Measurements from ENCODE around the gene TNS3. TPM values are rescaled to one million over a fixed set of nuclear protein-coding genes. Genes with fewer than 3 reads are reported as not detected.

Gene TNS3
- total RNA-seq, 1 experiment from 2014 or later = 37.3 TPM

DNA sequence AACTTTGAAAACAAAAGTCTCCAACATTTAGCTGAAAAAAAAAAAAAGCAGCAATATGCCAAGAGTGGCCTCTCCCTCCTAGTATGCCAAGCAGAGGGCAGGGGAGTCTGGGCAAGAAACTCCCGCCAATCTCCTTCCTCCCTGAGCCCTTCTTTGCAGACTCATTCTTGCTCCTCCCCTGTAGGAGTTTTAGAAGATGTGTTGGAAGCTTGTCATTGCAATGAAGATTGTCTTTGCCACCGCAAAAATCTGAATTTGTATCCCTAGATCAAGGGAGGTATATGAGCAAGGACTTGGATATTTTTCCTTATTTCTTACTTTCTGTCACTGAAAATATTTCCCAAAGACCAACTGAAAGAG, 2.6 kb upstream of the TNS3 start:
- DNase-seq (ENCODE audit: low spot score) = no peak

DNA sequence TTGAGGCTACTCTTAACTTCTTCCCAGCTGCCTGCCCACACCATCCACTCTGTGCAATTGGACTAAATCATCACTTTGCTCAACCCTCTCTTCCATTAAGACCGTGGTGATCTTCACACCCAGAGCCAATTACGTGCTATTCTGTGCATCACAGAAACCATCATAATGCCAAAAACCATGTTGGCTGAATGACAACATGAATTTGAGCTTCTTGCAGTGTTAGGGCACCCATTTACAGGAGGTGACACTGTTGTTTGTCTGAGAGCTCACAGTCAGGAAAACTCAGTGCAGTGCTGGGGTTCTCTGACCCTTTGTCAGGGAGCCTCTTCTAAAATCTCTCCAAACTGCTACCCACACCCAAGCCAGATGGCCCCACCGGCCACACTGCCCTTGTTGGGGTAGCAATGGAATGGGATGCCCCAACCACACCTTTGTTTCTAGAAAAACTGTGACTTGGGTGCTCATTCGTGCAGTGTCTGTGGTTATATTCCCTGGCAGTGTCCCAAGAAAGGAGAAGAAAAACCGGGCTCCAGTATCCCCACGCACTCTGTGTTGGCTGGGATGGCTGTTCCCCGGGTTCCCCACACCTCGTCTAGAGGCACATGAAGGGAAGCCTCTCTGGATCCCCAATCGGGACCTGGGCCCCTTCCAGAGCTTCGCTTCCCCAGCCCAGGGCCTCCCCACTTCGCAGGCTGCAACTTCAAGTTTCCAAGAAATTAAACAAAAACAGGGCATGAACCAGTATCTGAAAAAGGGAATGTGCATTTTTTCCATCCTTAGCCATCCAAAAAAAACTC, 2.0 kb upstream of the TNS3 start:
- DNase-seq (ENCODE audit: low spot score) = no peak
- in situ Hi-C loops (cut with HindIII; ENCODE audit: low sequenced_read_pairs) = no loop called here

More for the DNA sequence above, 2.6 kb upstream of the TNS3 start:
- in situ Hi-C loops (cut with HindIII; ENCODE audit: low sequenced_read_pairs) = no loop called here

DNA sequence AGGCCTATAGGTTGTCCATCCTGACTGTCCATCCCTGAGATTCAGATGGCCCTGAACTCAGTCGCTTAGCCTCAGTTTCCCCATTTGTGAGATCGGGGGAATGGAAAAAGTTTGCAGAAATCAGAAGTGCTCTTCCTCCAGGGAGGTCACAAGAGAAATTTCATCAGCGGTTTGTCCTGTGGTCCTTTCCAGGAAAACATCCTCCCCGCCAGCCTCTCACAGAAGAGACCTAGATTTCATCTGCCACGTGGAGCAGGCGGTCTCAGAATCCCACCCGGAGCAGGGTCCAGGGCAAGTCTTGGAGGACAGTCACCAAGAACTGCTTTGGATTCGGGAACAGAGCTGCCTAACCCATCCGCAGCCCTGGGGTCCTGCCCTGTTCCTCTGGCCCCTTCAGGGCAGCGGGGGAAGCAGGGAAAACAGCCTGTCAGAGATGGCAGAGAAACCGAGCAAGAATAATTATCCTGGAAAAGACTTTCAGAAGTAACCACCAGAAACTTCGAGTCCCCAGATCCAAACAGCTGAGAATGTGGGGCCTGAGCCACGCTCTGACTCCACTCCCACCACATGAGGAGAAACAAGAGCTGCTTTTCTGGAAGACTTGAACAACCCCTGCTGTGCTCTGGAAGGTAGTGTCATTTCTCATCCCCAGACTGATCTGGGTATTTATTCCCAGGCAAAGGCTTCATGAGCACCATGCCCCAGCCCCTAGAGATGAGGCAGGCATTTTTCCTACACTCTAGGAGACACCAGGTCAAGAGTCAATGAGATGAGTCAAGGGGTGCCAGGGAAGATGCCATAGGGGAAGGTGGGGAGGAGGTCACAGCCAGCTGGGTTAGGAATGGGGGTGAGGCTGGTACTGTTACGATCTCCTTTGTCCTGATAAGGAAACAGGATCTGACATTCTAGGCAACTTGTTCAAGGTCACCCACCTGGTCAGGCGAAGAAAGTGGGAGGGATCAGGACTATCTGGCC, 1.1 kb upstream of the TNS3 start:
- no peak for DNase-seq (ENCODE audit: low spot score)
- in situ Hi-C loops (cut with HindIII; ENCODE audit: low sequenced_read_pairs) = no loop called here

DNA sequence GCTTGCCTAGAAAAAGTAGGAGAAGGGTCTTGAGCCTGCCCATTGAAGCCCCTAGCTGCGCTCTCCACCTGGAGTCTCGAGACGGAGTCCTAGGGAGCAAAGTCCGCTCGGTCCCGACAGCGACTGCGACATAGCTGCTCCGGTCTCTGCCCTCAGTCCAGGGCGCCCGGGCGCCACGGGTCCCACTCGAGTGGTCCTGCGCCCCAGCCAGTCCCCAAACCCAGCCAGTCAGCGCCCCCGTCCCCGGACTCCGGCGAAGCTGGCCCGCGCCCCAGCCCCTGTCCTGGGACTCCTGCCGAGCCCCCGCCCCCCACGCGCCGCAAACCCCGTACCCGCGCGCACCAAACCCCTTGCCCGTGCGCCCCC, 490 bp downstream of the TNS3 start:
- in situ Hi-C loops (cut with HindIII; ENCODE audit: low sequenced_read_pairs) = no loop called here
- no peak for DNase-seq (ENCODE audit: low spot score)

DNA sequence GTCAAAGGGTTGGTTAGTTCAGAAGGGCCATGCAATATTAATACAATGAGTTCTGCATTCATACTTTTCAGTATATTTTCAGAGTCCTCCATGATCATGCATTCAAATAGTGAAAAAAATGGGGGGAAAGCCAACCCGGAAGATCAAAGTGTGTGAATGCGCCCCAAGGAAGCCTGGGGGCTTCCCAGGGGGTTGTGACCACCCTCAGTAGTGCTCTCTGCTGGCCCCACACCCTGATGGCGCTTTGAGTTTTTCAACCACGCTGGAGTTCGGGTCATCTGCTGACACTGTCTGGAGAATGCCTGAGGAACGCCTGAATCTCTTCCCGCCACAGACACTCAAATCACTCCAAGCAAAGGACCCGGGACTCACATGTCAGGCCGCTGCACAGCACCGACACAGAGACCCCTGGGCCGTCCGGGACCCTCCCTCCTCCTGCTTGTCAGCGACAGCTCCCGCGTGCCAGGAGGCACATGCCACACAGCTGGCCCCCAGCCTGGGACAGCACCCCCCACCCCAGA, 1.0 kb downstream of the TNS3 start:
- in situ Hi-C loops (cut with HindIII; ENCODE audit: low sequenced_read_pairs) = no loop called here
- DNase-seq (ENCODE audit: low spot score) = no peak

DNA sequence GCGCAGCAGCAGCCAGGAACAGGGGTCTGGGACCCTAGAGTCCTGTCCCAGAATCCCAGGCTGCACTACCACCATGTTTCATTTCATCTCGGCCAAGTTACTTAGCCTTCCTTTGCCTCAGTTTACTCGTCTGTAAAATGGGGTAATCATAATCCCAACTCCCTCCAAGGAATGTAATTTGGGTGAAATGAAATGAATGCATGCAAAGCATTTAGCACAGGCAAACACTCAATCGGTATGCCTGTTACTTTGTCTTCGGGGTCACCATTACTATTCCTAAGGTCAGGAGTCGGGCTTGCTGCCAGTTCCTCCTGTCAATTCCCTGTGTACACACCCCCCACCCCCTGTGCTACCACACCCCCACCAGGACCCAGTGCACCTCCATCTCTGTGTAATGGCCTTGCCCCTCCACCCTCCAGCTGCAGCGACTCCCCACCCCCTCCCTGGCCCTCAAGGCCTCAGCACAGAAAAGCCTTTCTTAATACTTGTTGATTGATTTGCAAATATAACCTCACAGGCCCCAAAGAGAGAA, 1.7 kb downstream of the TNS3 start:
- DNase-seq (ENCODE audit: low spot score) = no peak
- in situ Hi-C loops (cut with HindIII; ENCODE audit: low sequenced_read_pairs) = no loop called here

DNA sequence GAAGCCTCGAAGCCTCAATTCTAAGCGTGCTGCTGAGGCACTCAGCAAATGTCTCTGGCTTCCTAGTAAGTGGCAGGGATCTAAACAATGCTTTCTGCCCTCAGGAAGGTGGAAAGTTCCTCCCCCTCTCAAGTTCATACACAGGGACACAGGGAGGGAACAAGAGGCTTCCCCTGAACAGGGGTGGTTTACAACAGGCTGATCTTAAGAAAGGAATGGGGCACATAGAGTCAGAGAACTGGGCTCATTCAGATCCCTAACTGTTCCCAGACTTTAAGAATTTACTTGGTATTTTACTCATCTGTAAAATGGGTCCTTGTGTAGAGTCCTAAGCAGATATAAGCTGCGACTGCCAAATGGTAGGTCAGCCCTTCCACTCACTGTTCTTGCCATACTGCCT, 2.5 kb downstream of the TNS3 start:
- in situ Hi-C loops (cut with HindIII; ENCODE audit: low sequenced_read_pairs) = no loop called here

DNA sequence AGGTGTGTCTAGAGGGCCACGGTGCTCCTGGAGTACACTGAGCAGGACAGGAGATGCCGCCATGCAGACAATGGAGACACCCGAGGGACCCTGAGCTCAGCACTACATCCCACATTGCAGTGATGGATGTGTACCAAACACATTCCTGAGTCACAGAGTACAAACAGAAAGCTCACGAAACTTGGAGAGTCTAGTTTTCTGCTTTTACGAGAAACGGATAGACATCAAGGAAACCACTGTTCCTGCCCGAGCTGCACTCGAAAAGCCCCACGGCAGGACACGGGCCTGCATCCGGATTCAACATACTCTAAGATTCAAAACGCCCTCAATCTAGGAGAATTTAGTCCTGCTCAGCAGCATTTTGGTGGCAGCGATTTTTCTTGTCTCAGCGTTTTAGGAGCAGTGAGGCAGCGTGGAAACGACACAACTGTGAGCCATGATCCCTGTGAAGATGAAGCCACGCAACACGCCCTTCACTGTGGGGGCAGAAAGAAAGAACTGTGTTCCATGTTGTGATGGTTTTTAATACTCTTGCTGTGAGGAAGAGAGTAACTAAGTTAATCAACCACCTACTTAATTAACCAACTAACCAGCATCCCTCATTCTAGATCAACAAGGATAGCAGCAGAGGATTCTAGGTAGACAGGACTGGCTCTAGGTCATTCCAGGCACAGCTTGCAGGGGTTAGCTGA, 3.2 kb downstream of the TNS3 start:
- in situ Hi-C loops (cut with HindIII; ENCODE audit: low sequenced_read_pairs) = no loop called here
- DNase-seq (ENCODE audit: low spot score) = no peak

More for the DNA sequence above, 2.5 kb downstream of the TNS3 start:
- DNase-seq (ENCODE audit: low spot score) = no peak

DNA sequence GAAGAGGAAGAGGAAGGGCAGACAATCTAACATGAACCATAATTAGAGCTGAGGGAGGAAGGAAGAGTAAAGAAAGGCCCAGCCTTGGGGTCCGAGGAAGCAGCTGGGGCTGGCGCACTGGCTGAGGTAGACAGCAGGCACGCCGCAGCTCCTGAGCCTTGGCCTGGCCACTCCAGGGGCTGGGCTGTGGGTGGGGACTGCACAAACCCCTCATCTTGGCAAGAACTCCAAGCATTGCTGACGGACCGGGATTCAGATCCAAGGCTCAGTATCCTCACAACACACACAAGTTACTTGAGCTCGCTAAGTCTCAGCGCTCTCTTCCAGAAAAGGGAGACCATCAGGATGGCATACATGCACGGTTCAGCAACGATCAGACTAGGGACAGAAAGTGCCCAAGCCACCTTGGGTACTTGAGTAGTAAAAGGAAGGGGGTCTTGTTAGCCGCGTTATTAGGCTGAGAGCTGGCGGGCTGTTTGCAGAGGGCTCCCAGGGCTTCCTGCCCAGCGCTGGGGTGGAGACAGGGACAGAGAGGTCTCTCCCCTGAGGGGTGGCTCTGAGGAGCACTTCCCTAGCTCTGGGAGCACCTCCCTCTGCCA, 4.5 kb downstream of the TNS3 start:
- in situ Hi-C loops (cut with HindIII; ENCODE audit: low sequenced_read_pairs) = no loop called here
- no peak for DNase-seq (ENCODE audit: low spot score)

DNA sequence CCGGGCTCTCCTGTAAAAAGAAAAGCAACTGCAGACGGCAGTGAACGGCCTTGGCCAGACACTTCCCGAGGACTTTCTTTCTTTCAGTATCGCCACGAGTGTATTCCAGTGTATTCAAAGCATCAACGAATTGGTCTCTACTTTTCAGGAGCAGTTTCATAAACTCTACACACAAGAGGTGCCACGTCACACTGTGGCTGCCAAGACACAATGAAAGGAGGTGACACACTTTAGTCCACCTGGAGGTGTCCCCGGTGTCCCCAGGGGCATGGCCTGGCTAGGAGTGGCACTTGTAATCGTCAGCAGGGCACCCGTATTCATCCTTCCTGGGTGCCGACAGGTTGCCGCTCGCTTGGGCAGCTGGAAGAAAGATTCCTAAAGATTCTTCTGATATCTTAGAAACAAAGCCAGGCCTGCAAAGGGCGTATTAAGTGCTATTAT, 5.0 kb downstream of the TNS3 start:
- in situ Hi-C loops (cut with HindIII; ENCODE audit: low sequenced_read_pairs) = no loop called here
- no peak for DNase-seq (ENCODE audit: low spot score)

DNA sequence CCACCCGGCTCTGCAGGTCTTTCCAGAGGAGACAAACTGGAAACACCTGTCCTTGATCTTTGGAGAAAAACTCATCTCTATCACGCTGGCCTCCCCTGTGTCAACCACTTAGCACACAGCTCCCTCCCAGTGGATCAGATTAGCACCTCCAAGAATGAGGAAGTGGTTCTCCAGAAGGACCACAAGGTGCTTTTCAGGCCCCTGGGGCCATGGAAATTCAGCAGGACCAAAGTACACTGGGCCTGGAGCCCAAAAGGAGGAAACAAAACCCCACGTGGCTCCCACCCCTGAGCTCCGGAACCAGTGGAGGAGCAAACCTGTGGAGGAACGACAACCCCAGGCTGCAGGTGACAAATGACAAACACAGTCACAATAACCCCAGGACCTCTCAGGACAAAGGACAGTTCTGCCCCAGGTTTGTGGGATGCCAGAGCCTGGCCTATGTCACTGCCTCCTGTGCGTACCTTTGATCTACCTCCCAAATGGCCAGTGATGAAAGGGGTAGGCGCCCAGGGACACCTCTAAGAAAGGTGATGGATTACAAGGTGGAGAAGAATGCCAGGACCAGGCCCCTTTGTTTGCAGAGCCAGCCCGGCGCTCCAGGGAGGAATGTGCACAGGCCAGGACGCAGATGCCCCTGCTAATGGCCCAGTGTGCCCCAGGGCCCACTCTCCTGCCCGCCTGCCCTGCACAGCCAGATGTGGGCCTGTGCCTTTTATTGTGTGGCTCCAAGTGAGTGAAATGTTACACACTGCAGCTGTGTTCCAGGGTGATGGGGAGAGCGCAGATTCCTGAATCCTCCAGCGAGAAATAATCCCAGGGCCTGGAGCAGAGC, 5.7 kb downstream of the TNS3 start:
- DNase-seq (ENCODE audit: low spot score) = no peak
- in situ Hi-C loops (cut with HindIII; ENCODE audit: low sequenced_read_pairs) = no loop called here

DNA sequence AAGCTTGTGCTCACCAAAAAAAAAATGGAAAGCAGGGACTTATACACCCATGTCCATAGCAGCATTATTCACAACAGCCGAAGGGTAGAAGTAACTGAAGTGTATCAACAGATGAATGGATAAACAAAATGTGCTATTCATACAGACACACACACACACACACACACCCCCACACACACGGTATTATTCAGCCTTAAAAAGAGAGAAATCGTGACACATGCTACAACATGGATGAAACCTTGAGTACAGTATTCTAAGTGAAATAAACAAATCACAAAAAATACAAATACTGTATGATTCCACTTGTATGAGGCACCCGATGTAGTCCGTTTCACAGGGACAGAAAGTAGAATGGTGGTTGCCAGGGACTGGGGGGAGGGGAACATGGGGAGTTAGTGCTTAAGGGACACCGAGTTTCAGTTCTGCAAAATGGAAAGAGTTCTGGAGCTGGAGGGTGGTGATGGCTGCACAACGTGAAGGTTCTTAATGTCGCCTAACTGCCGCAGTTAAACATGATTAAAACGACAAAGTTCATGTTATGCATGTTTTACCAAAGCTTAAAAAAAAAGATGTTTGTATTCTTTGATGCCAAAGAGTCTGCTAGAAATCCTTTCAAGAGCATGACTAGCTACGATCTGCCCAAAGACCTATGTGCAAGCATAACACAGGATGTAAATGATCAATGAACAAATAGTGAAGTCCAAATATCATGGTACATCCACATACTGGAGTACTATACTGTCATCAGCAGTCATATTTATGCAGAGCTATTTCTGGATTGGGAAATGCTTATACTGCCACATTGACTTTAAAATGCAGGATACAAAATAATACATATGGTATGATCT, 7.2 kb downstream of the TNS3 start:
- DNase-seq (ENCODE audit: low spot score) = no peak
- in situ Hi-C loops (cut with HindIII; ENCODE audit: low sequenced_read_pairs) = no loop called here

DNA sequence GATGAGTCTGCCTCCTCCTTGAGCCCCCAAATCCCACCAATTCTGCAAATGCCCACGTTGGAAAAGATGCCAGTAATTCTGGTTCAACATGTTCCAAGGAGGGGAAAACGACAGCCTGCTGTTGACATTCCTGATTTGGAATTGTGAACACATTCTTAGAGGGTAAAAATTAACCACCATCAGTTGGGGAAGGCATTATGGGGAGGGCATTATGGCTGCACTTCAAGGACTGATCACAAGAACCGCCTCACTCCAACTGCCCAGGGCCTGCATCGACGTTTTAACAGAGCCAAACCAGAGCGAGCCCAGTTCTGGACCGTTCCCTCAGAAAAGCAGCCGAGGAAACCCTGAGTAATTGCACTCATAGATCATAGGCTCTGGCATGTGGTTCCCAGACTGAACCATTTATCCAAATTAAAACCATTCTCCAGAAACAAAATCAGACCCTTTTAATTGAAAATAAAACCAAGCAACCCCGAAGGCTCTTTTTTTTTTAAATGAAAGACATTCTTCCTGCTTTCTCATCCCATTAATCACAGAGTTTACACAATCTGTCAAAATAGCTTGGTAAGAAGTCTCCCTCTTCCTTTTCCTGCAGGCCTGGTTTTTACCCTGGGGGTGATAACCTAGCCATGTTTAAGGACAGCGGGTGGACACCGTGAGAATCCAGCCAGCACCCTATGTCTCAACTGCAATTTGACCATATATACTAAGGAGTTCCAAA, 8.0 kb downstream of the TNS3 start:
- DNase-seq (ENCODE audit: low spot score) = no peak
- in situ Hi-C loops (cut with HindIII; ENCODE audit: low sequenced_read_pairs) = no loop called here

DNA sequence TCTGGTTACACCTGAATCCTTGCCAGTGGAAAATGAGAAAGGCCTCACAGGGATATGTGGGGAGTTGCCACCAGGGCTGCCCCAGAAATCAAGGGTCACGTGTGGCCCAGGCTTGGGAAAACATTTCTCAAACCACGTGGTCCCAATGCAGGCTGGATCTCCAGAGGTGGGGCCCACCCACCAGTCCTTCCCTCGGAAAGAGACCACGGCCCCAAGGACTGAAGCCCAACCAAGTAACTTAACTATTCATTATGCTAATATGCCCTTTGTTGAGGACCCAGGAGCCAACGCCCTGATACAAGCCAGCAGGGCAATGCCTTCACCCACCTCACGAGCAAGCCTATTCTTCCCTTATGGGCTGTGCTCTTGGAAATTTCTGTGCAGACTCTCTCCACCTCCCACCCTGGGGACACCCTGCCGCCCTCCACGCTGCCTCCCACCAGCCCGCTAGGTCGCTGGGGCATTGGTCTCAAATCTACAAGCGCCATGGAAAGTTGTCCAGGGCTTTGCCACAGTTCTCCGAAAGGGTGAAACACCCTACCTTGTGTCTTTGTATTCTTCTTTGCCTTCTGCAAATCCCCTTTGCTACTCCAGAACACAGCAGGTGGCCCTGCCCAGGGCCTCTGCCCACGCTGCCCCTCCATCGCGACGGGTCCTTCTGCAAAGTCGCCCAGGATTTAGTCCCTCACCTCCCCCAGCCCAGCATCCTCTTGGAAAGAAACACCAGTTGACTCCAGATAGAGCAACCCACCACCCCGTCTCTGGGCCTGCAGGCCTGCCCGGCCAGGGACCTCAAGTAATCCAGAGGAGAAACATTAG, 8.8 kb downstream of the TNS3 start:
- in situ Hi-C loops (cut with HindIII; ENCODE audit: low sequenced_read_pairs) = no loop called here
- no peak for DNase-seq (ENCODE audit: low spot score)

DNA sequence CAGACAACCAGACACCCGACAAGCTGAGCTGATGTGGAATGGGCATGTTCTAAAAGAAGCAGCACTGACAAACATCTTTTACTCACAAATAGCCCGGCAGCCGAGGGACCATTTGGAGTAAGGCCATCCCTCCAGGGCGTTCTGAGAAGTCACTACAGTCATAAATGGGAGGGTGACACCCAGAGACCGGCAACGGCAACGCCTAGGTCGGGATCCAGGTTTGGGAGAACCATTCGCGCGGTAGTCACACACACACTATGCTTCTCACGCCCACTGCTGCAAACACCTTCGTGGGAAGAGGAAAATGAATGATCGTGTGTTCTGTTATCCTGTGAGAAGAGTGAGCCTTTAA, 9.8 kb downstream of the TNS3 start:
- no peak for DNase-seq (ENCODE audit: low spot score)
- in situ Hi-C loops (cut with HindIII; ENCODE audit: low sequenced_read_pairs) = no loop called here
